ENCODE results near the gene NRDE2. TPM values are rescaled to one million over a fixed set of nuclear protein-coding genes. Genes with fewer than 3 reads are reported as not detected.

Gene NRDE2, protein sequence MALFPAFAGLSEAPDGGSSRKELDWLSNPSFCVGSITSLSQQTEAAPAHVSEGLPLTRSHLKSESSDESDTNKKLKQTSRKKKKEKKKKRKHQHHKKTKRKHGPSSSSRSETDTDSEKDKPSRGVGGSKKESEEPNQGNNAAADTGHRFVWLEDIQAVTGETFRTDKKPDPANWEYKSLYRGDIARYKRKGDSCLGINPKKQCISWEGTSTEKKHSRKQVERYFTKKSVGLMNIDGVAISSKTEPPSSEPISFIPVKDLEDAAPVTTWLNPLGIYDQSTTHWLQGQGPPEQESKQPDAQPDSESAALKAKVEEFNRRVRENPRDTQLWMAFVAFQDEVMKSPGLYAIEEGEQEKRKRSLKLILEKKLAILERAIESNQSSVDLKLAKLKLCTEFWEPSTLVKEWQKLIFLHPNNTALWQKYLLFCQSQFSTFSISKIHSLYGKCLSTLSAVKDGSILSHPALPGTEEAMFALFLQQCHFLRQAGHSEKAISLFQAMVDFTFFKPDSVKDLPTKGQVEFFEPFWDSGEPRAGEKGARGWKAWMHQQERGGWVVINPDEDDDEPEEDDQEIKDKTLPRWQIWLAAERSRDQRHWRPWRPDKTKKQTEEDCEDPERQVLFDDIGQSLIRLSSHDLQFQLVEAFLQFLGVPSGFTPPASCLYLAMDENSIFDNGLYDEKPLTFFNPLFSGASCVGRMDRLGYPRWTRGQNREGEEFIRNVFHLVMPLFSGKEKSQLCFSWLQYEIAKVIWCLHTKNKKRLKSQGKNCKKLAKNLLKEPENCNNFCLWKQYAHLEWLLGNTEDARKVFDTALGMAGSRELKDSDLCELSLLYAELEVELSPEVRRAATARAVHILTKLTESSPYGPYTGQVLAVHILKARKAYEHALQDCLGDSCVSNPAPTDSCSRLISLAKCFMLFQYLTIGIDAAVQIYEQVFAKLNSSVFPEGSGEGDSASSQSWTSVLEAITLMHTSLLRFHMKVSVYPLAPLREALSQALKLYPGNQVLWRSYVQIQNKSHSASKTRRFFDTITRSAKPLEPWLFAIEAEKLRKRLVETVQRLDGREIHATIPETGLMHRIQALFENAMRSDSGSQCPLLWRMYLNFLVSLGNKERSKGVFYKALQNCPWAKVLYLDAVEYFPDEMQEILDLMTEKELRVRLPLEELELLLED
- 10 to 100 TPM; 31.3 to 34.8 TPM for total RNA-seq
- 16.7 TPM for polyA plus RNA-seq (ENCODE audit: insufficient read depth, low read depth, low replicate concordance)
- long read RNA-seq, donor 1, full-length matches to known transcripts = 7 of 7 reads
- long read RNA-seq, donor 1, partial matches to known transcripts = 0 of 7 reads
- long read RNA-seq, donor 1, other reads (novel, unspliced or antisense) = 0 of 7 reads
- long read RNA-seq, donor 2, partial matches to known transcripts = 0 of 3 reads
- long read RNA-seq, donor 2, other reads (novel, unspliced or antisense) = 0 of 3 reads

DNA sequence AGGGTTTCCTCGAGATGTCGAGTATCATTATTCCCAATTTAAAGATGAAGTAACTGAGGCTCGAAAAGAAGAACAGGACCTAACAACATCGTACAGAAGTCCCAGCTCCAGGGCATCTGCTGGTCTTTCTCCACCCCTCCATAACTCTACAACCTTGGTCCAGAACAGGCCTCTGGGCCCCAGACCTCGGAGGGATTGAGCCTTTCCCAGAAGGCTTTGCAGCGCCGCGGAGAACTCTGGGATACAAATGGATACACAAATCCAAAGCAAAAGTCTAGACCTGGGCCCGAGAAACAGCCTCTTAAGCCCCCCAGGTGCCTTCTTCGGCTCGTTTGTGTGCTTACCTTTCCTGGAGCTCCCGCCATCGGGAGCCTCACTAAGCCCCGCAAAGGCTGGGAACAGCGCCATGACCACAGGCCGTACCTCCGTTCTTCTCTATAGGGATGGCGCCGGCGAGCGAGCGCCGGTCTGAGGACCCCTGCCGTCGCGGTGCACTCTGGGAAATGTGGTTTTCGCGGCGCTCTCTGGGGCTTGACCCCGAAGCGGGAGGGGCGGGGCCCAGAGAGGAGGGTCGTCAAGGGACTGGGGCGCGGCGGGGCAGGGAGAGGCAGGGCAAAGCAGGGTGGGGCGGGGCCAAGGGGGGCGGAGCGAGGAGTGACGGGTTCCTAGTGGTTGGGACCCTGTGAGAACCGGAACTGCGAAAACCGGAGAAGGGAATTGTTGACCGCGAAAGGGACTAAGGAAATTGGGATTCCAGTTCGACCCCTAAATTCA is at the start of gene NRDE2:
Gene NRDE2, minus strand, starts transcription at position 445 of the 774 bp plus-strand sequence. Its CDS starts 37 bp downstream, at position 408.
- no peak for TF ChIP-seq CTCF (IDR thresholded peaks at IDR 0.05)
- TF ChIP-seq POLR2A (IDR thresholded peaks at IDR 0.05) = no peak
- peak within 1 kb of the TSS; percentile 83 to 89 for H3K27ac ChIP-seq
- intact Hi-C loops (cut with DNase I; ENCODE audit: low total_unique reads) = no loop called here
- H3K36me3 ChIP-seq (ENCODE audit: low read depth, missing control alignments) = no peaks in the 10 kb centered on the region
- no peaks in the 10 kb centered on the region for H3K27me3 ChIP-seq
- no peaks in the 10 kb centered on the region for H3K9me3 ChIP-seq
- H3K4me3 ChIP-seq = peak within 1 kb of the TSS; percentile 73 to 87
- peak; percentile 100 for DNase-seq
- H3K4me1 ChIP-seq = peaks cover 13% of the 10 kb centered on the region
- WGBS, 2 donors = 3 to 9% methylated on average over 12 to 46 of the region's 46 CpGs

- H3K4me3 ChIP-seq = peak overlapping the region in 1 of 2 donors; percentile 79
- peak; percentile 71 for DNase-seq
- TF ChIP-seq CTCF (IDR thresholded peaks at IDR 0.05) = no peak
- no peak for TF ChIP-seq POLR2A (IDR thresholded peaks at IDR 0.05)
- intact Hi-C loops (cut with DNase I; ENCODE audit: low total_unique reads) = no loop called here
- H3K4me1 ChIP-seq = peaks cover 30% of the 10 kb centered on the region
- 37 to 39% methylated on average over 8 of the region's 8 CpGs for WGBS, 2 donors
- no peaks in the 10 kb centered on the region for H3K27me3 ChIP-seq
- no peaks in the 10 kb centered on the region for H3K9me3 ChIP-seq
- H3K36me3 ChIP-seq (ENCODE audit: low read depth, missing control alignments) = no peaks in the 10 kb centered on the region
- H3K27ac ChIP-seq = peak overlapping the region; percentile 99
Measured at GRCh38 chr14:90381011-90381786, 49.5 kb upstream of the NRDE2 start.

DNA sequence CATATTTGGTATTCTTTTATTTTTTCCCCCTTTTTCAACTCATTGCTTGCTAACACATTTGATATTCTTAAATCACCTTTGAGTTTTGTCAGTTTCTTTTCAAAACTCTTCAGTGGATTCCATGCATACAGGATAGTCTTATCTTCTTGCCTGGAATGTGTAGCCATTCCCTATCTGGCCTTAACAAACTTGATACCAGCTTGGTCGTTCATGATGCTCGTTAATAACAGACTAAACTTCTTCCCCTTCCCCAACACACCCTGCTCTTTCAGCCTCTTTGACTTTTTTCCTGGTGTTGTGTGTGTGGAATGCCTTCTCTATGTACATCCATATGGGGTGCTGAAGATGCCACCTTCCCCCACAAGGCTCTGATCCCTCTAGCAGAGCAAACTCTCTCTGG is 47.4 kb upstream of the NRDE2 start:
- 60 to 61% methylated on average over 2 of the region's 2 CpGs for WGBS, 2 donors
- Histone ChIP-seq H3K27me3 (no peaks in the 10 kb centered on the region), H3K9me3 (no peaks in the 10 kb centered on the region), H3K36me3 (ENCODE audit: low read depth, missing control alignments) (no peaks in the 10 kb centered on the region), H3K4me3 (no peak overlapping the region), H3K27ac (no peak overlapping the region), H3K4me1 (peaks cover 22% of the 10 kb centered on the region)
- intact Hi-C loops (cut with DNase I; ENCODE audit: low total_unique reads) = no loop called here
- DNase-seq = no peak
- TF ChIP-seq CTCF (IDR thresholded peaks at IDR 0.05) = no peak
- TF ChIP-seq POLR2A (IDR thresholded peaks at IDR 0.05) = no peak
